ENCODE data around the gene RASL10A.
A peak's percentile ranks its signal among the peaks of the same experiment; 100 is the strongest.

The RASL10A gene

GRCh38 chr22:29302681-29303465, 12.6 kb downstream of the RASL10A start:
- Histone ChIP-seq H3K27ac (peak overlapping the region in 10 of 11 experiments; percentile 29 to 63 (median 49); a peak in 20 of 22 replicates), H3K9me3 (replicated peaks in 1 of 11) (no peaks in the 10 kb centered on the region), H3K27me3 (peaks cover 0 to 32% (median 29%) of the 10 kb centered on the region in 11 experiments; a peak in 18 of 22 replicates), H4K20me1 (peaks cover 30 to 63% (median 57%) of the 10 kb centered on the region in 11 experiments), H3K4me2 (peak overlapping the region; percentile 59 to 99 (median 77)), H3K36me3 (peaks cover 33 to 39% (median 35%) of the 10 kb centered on the region in 11 experiments), H3K9ac (peak overlapping the region in 9 of 11 experiments; percentile 8 to 50 (median 31); a peak in 15 of 22 replicates), H3K4me1 (peaks cover 47 to 66% (median 51%) of the 10 kb centered on the region in 10 experiments), H3K4me3 (no peak overlapping the region)
- TF ChIP-seq Cebpa-rat (IDR thresholded peaks at IDR 0.05): no peak

GRCh38 chr22:29302402-29302680, 13.2 kb downstream of the RASL10A start:
- peak overlapping the region; percentile 59 to 99 (median 77); a peak in 21 of 22 replicates for H3K4me2 ChIP-seq
- TF ChIP-seq Cebpa-rat (IDR thresholded peaks at IDR 0.05): no peak
- H3K27me3 ChIP-seq: peaks cover 0 to 27% (median 23%) of the 10 kb centered on the region in 11 experiments; a peak in 18 of 22 replicates
- peak overlapping the region in 5 of 11 experiments; percentile 15 to 50 (median 31); a peak in 5 of 22 replicates for H3K9ac ChIP-seq
- peaks cover 38 to 44% (median 40%) of the 10 kb centered on the region in 11 experiments for H3K36me3 ChIP-seq
- no peak overlapping the region for H3K4me3 ChIP-seq
- peak overlapping the region in 6 of 11 experiments; percentile 32 to 63 (median 53); a peak in 10 of 22 replicates for H3K27ac ChIP-seq
- peaks cover 44 to 61% (median 49%) of the 10 kb centered on the region in 10 experiments for H3K4me1 ChIP-seq
- H4K20me1 ChIP-seq: peaks cover 35 to 63% (median 61%) of the 10 kb centered on the region in 11 experiments
- H3K9me3 ChIP-seq (replicated peaks in 1 of 11): no peaks in the 10 kb centered on the region

- H3K27ac ChIP-seq: peak overlapping the region in 5 of 11 experiments; percentile 32 to 63 (median 53); a peak in 7 of 22 replicates
- peaks cover 41 to 58% (median 48%) of the 10 kb centered on the region in 10 experiments for H3K4me1 ChIP-seq
- TF ChIP-seq Cebpa-rat (IDR thresholded peaks at IDR 0.05): no peak
- peaks cover 43 to 49% (median 45%) of the 10 kb centered on the region in 11 experiments for H3K36me3 ChIP-seq
- H4K20me1 ChIP-seq: peaks cover 40 to 67% (median 66%) of the 10 kb centered on the region in 11 experiments
- H3K9me3 ChIP-seq (replicated peaks in 1 of 11): no peaks in the 10 kb centered on the region
- no peak overlapping the region for H3K4me3 ChIP-seq
- peaks cover 0 to 22% (median 19%) of the 10 kb centered on the region in 11 experiments; a peak in 18 of 22 replicates for H3K27me3 ChIP-seq
- peak overlapping the region in 2 of 11 experiments; percentile 40 to 50; a peak in 2 of 22 replicates for H3K9ac ChIP-seq
- H3K4me2 ChIP-seq: peak overlapping the region in 8 of 11 experiments; percentile 59 to 99 (median 78); a peak in 12 of 22 replicates
Measured at GRCh38 chr22:29301716-29302401, 13.6 kb downstream of the RASL10A start.

- H3K9ac ChIP-seq: no peak overlapping the region
- 0 out of 22 replicates have a peak overlapping the region, but pooled peaks of 1 of the 11 experiments have one; percentile 13 for H3K27ac ChIP-seq
- H3K4me1 ChIP-seq: peaks cover 39 to 52% (median 42%) of the 10 kb centered on the region in 10 experiments
- peaks cover 49 to 75% (median 75%) of the 10 kb centered on the region in 11 experiments for H4K20me1 ChIP-seq
- no peaks in the 10 kb centered on the region for H3K9me3 ChIP-seq (replicated peaks in 1 of 11)
- peaks cover 51 to 58% (median 54%) of the 10 kb centered on the region in 11 experiments for H3K36me3 ChIP-seq
- no peak for TF ChIP-seq Cebpa-rat (IDR thresholded peaks at IDR 0.05)
- H3K27me3 ChIP-seq: peaks cover 0 to 14% (median 10%) of the 10 kb centered on the region in 11 experiments; a peak in 14 of 22 replicates
- no peak overlapping the region for H3K4me2 ChIP-seq
- H3K4me3 ChIP-seq: no peak overlapping the region
Measured at GRCh38 chr22:29300807-29301601, 14.5 kb downstream of the RASL10A start.

- Histone ChIP-seq H3K9ac (no peak overlapping the region), H3K4me3 (no peak overlapping the region), H3K36me3 (peaks cover 57 to 63% (median 59%) of the 10 kb centered on the region in 11 experiments), H3K4me2 (no peak overlapping the region), H4K20me1 (peaks cover 55 to 81% (median 80%) of the 10 kb centered on the region in 11 experiments), H3K27ac (no peak overlapping the region), H3K27me3 (peaks cover 0 to 8% (median 4%) of the 10 kb centered on the region in 11 experiments; a peak in 11 of 22 replicates), H3K4me1 (peaks cover 34 to 47% (median 37%) of the 10 kb centered on the region in 10 experiments), H3K9me3 (replicated peaks in 1 of 11) (no peaks in the 10 kb centered on the region)
- TF ChIP-seq Cebpa-rat (IDR thresholded peaks at IDR 0.05): no peak
Measured at GRCh38 chr22:29300467-29300806, 15.1 kb downstream of the RASL10A start.

- Histone ChIP-seq H3K27ac (no peak overlapping the region), H4K20me1 (peaks cover 66 to 92% (median 92%) of the 10 kb centered on the region in 11 experiments), H3K4me2 (no peak overlapping the region), H3K4me3 (no peak overlapping the region), H3K4me1 (peaks cover 22 to 36% (median 27%) of the 10 kb centered on the region in 10 experiments), H3K9me3 (replicated peaks in 1 of 11) (no peaks in the 10 kb centered on the region), H3K27me3 (no peaks in the 10 kb centered on the region), H3K36me3 (peaks cover 68 to 75% (median 70%) of the 10 kb centered on the region in 11 experiments), H3K9ac (no peak overlapping the region)
- TF ChIP-seq Cebpa-rat (IDR thresholded peaks at IDR 0.05): no peak
Measured at GRCh38 chr22:29299136-29299900, 16.2 kb downstream of the RASL10A start.

- no peaks in the 10 kb centered on the region for H3K27me3 ChIP-seq
- no peak overlapping the region for H3K27ac ChIP-seq
- H3K4me1 ChIP-seq: peaks cover 16 to 29% (median 20%) of the 10 kb centered on the region in 10 experiments
- H3K9me3 ChIP-seq (replicated peaks in 1 of 11): no peaks in the 10 kb centered on the region
- H3K4me2 ChIP-seq: no peak overlapping the region
- H3K9ac ChIP-seq: no peak overlapping the region
- H3K4me3 ChIP-seq: no peak overlapping the region
- peaks cover 75 to 81% (median 77%) of the 10 kb centered on the region in 11 experiments for H3K36me3 ChIP-seq
- no peak for TF ChIP-seq Cebpa-rat (IDR thresholded peaks at IDR 0.05)
- peaks cover 72 to 99% (median 98%) of the 10 kb centered on the region in 11 experiments for H4K20me1 ChIP-seq
Measured at GRCh38 chr22:29298641-29299040, 16.9 kb downstream of the RASL10A start.

- no peak overlapping the region for H3K27ac ChIP-seq
- peaks cover 92 to 100% (median 100%) of the 10 kb centered on the region in 11 experiments for H4K20me1 ChIP-seq
- no peak overlapping the region for H3K4me2 ChIP-seq
Measured at GRCh38 chr22:29292379-29292778, 23.1 kb downstream of the RASL10A start.

More at GRCh38 chr22:29292379-29292778, 23.1 kb downstream of the RASL10A start:
- no peak for TF ChIP-seq Cebpa-rat (IDR thresholded peaks at IDR 0.05)
- H3K4me1 ChIP-seq: peaks cover 0 to 4% (median 0%) of the 10 kb centered on the region in 10 experiments; a peak in 3 of 20 replicates
- H3K4me3 ChIP-seq: no peak overlapping the region
- H3K9ac ChIP-seq: no peak overlapping the region
- no peaks in the 10 kb centered on the region for H3K27me3 ChIP-seq
- peaks cover 100% of the 10 kb centered on the region in 11 experiments for H3K36me3 ChIP-seq
- no peaks in the 10 kb centered on the region for H3K9me3 ChIP-seq (replicated peaks in 1 of 11)

All from BLaER1 treated with 17β-estradiol and CSF1 and Interleukin-3, amounts not matched to agents 10 nM and 100 nM (cell line).